Measurements from ENCODE around the gene CNNM1. TPM values are rescaled to one million over a fixed set of nuclear protein-coding genes. Genes with fewer than 3 reads are reported as not detected.

CNNM1 gene
- total RNA-seq, 4 donors from 2014 or later = 0.40 to 2.5 (median 0.87) TPM

GRCh38 chr10:99296605-99297004 lies 32.6 kb upstream of the CNNM1 start:
- no peak for DNase-seq
- Histone ChIP-seq H3K9me3 (no peaks in the 10 kb centered on the region), H3K27ac (no peak overlapping the region), H3K4me1 (no peaks in the 10 kb centered on the region), H3K36me3 (no peaks in the 10 kb centered on the region), H3K27me3 (no peaks in the 10 kb centered on the region), H3K4me3 (no peak overlapping the region)
- no peak for TF ChIP-seq POLR2A (IDR thresholded peaks at IDR 0.05)
- TF ChIP-seq CTCF (IDR thresholded peaks at IDR 0.05) = no peak

GRCh38 chr10:99297033-99297432 lies 32.1 kb upstream of the CNNM1 start:
- DNase-seq = no peak
- Histone ChIP-seq H3K9me3 (no peaks in the 10 kb centered on the region), H3K27me3 (no peaks in the 10 kb centered on the region), H3K36me3 (no peaks in the 10 kb centered on the region), H3K4me1 (no peaks in the 10 kb centered on the region), H3K27ac (no peak overlapping the region), H3K4me3 (no peak overlapping the region)
- no peak for TF ChIP-seq CTCF (IDR thresholded peaks at IDR 0.05)

- no peaks in the 10 kb centered on the region for H3K36me3 ChIP-seq
- no peaks in the 10 kb centered on the region for H3K9me3 ChIP-seq
- H3K27ac ChIP-seq = no peak overlapping the region
- DNase-seq = no peak
- H3K4me1 ChIP-seq = no peaks in the 10 kb centered on the region
- H3K4me3 ChIP-seq = no peak overlapping the region
- TF ChIP-seq CTCF (IDR thresholded peaks at IDR 0.05) (no peak), POLR2A (IDR thresholded peaks at IDR 0.05) (no peak)
- H3K27me3 ChIP-seq = no peaks in the 10 kb centered on the region
Measured at GRCh38 chr10:99303899-99304861, 25.0 kb upstream of the CNNM1 start.

- no peak for DNase-seq
- Histone ChIP-seq H3K4me1 (no peaks in the 10 kb centered on the region), H3K27ac (no peak overlapping the region), H3K9me3 (no peaks in the 10 kb centered on the region), H3K27me3 (no peaks in the 10 kb centered on the region), H3K4me3 (no peak overlapping the region), H3K36me3 (no peaks in the 10 kb centered on the region)
- TF ChIP-seq POLR2A (IDR thresholded peaks at IDR 0.05) (no peak), CTCF (IDR thresholded peaks at IDR 0.05) (no peak)
Measured at GRCh38 chr10:99304862-99305229, 24.3 kb upstream of the CNNM1 start.

- Histone ChIP-seq H3K27me3 (no peaks in the 10 kb centered on the region), H3K36me3 (no peaks in the 10 kb centered on the region), H3K4me3 (no peak overlapping the region), H3K9me3 (no peaks in the 10 kb centered on the region), H3K27ac (no peak overlapping the region), H3K4me1 (no peaks in the 10 kb centered on the region)
- no peak for DNase-seq
- TF ChIP-seq POLR2A (IDR thresholded peaks at IDR 0.05) (no peak), CTCF (IDR thresholded peaks at IDR 0.05) (no peak)
Measured at GRCh38 chr10:99312501-99312900, 16.7 kb upstream of the CNNM1 start.
